T-helper 1 cell treated with Interleukin-12 subunit alpha and Interleukin-12 subunit beta and Interleukin-4 antibody, amounts not matched to agents 30 μg/mL and 1 μg/mL, for 36 hours (primary cell): ENCODE measurements around the gene ANKS1B.
"Not testable (repeated sequence)": the region's sequence is repeated elsewhere in the genome, so short reads cannot be mapped to it uniquely, and the experiment has no call there.

Experiments
- H3K27ac Mint-ChIP-seq: one replicate; pipeline ENCODE4 v1.8.0; 2021; ENCODE audit warnings: mild to moderate bottlenecking, mixed read lengths
- H3K27me3 Mint-ChIP-seq: one replicate; pipeline ENCODE4 v1.8.0; 2021; ENCODE audit warnings: low read depth, mixed read lengths
- H3K36me3 Mint-ChIP-seq: one replicate; pipeline ENCODE4 v1.8.0; 2021; ENCODE audit warnings: low read depth, mixed read lengths
- H3K4me1 Mint-ChIP-seq: one replicate; pipeline ENCODE4 v1.8.0; 2021; ENCODE audit warnings: low read depth, mixed read lengths
- H3K4me3 Mint-ChIP-seq: one replicate; pipeline ENCODE4 v1.8.0; 2021; ENCODE audit warnings: mild to moderate bottlenecking, moderate library complexity, mixed read lengths
- H3K9me3 Mint-ChIP-seq: one replicate; pipeline ENCODE4 v1.8.0; 2021; ENCODE audit warnings: mixed read lengths

ANKS1B gene

GRCh38 chr12:98769068-98769467 is 1215.7 kb downstream of the ANKS1B start:
- Mint-ChIP-seq H3K4me1 (peaks cover 2% of the 10 kb centered on the region), H3K27me3 (no peaks in the 10 kb centered on the region), H3K4me3 (no peak overlapping the region), H3K27ac (no peak overlapping the region), H3K9me3 (peaks cover 4% of the 10 kb centered on the region), H3K36me3 (no peaks in the 10 kb centered on the region)

GRCh38 chr12:98767248-98767647 is 1217.5 kb downstream of the ANKS1B start:
- H3K36me3 Mint-ChIP-seq = no peaks in the 10 kb centered on the region
- no peak overlapping the region for H3K27ac Mint-ChIP-seq
- peaks cover 3% of the 10 kb centered on the region for H3K9me3 Mint-ChIP-seq
- no peak overlapping the region for H3K4me3 Mint-ChIP-seq
- peaks cover under 1% of the 10 kb centered on the region for H3K4me1 Mint-ChIP-seq
- H3K27me3 Mint-ChIP-seq = peaks cover 4% of the 10 kb centered on the region

GRCh38 chr12:98763656-98764055 is 1221.1 kb downstream of the ANKS1B start:
- H3K27ac Mint-ChIP-seq = no peak overlapping the region

GRCh38 chr12:98758331-98758730 is 1226.4 kb downstream of the ANKS1B start:
- Mint-ChIP-seq H3K27me3 (peaks cover 12% of the 10 kb centered on the region), H3K4me1 (peaks cover 15% of the 10 kb centered on the region), H3K4me3 (no peak overlapping the region), H3K36me3 (no peaks in the 10 kb centered on the region), H3K9me3 (no peaks in the 10 kb centered on the region), H3K27ac (no peak overlapping the region)

More at GRCh38 chr12:98763656-98764055, 1221.1 kb downstream of the ANKS1B start:
- Mint-ChIP-seq H3K4me3 (no peak overlapping the region), H3K36me3 (no peaks in the 10 kb centered on the region), H3K27me3 (peaks cover 12% of the 10 kb centered on the region), H3K4me1 (no peaks in the 10 kb centered on the region), H3K9me3 (no peaks in the 10 kb centered on the region)

GRCh38 chr12:98757455-98757854 is 1227.3 kb downstream of the ANKS1B start:
- H3K4me3 Mint-ChIP-seq = no peak overlapping the region
- no peaks in the 10 kb centered on the region for H3K36me3 Mint-ChIP-seq
- H3K9me3 Mint-ChIP-seq = no peaks in the 10 kb centered on the region
- no peak overlapping the region for H3K27ac Mint-ChIP-seq
- peaks cover 17% of the 10 kb centered on the region for H3K4me1 Mint-ChIP-seq
- H3K27me3 Mint-ChIP-seq = peaks cover 8% of the 10 kb centered on the region

- not testable (repeated sequence) for H3K4me3 Mint-ChIP-seq, H3K9me3 Mint-ChIP-seq, H3K27ac Mint-ChIP-seq, H3K36me3 Mint-ChIP-seq, H3K27me3 Mint-ChIP-seq
- H3K4me1 Mint-ChIP-seq = peaks cover 17% of the 10 kb centered on the region
These were observed 1228.9 kb downstream of the ANKS1B start for GRCh38 chr12:98755855-98756254.

- Mint-ChIP-seq H3K9me3 (no peaks in the 10 kb centered on the region), H3K36me3 (no peaks in the 10 kb centered on the region), H3K4me1 (peaks cover 20% of the 10 kb centered on the region), H3K27ac (peak overlapping the region; percentile 77), H3K4me3 (no peak overlapping the region), H3K27me3 (no peaks in the 10 kb centered on the region)
These were observed 1230.6 kb downstream of the ANKS1B start for GRCh38 chr12:98754095-98754494.

- Mint-ChIP-seq H3K9me3 (no peaks in the 10 kb centered on the region), H3K4me3 (no peak overlapping the region)
These were observed 1232.0 kb downstream of the ANKS1B start for GRCh38 chr12:98752726-98753125.

GRCh38 chr12:98751580-98752115 is 1233.1 kb downstream of the ANKS1B start:
- no peaks in the 10 kb centered on the region for H3K36me3 Mint-ChIP-seq
- H3K4me3 Mint-ChIP-seq = no peak overlapping the region
- H3K27ac Mint-ChIP-seq = no peak overlapping the region
- H3K27me3 Mint-ChIP-seq = peaks cover 12% of the 10 kb centered on the region
- H3K4me1 Mint-ChIP-seq = peaks cover 18% of the 10 kb centered on the region
- no peaks in the 10 kb centered on the region for H3K9me3 Mint-ChIP-seq

More at GRCh38 chr12:98752726-98753125, 1232.0 kb downstream of the ANKS1B start:
- no peak overlapping the region for H3K27ac Mint-ChIP-seq
- H3K36me3 Mint-ChIP-seq = no peaks in the 10 kb centered on the region
- H3K4me1 Mint-ChIP-seq = peaks cover 20% of the 10 kb centered on the region
- peaks cover 2% of the 10 kb centered on the region for H3K27me3 Mint-ChIP-seq

GRCh38 chr12:98750511-98750910 is 1234.2 kb downstream of the ANKS1B start:
- H3K36me3 Mint-ChIP-seq = no peaks in the 10 kb centered on the region
- peaks cover 24% of the 10 kb centered on the region for H3K4me1 Mint-ChIP-seq
- H3K4me3 Mint-ChIP-seq = no peak overlapping the region
- H3K9me3 Mint-ChIP-seq = no peaks in the 10 kb centered on the region
- no peak overlapping the region for H3K27ac Mint-ChIP-seq
- peaks cover 21% of the 10 kb centered on the region for H3K27me3 Mint-ChIP-seq

- H3K36me3 Mint-ChIP-seq = no peaks in the 10 kb centered on the region
- H3K27me3 Mint-ChIP-seq = peaks cover 21% of the 10 kb centered on the region
- no peak overlapping the region for H3K4me3 Mint-ChIP-seq
- H3K4me1 Mint-ChIP-seq = peaks cover 11% of the 10 kb centered on the region
- no peak overlapping the region for H3K27ac Mint-ChIP-seq
- no peaks in the 10 kb centered on the region for H3K9me3 Mint-ChIP-seq
These were observed 1236.3 kb downstream of the ANKS1B start for GRCh38 chr12:98748463-98748862.

- H3K4me3 Mint-ChIP-seq = peak overlapping the region; percentile 84
- no peaks in the 10 kb centered on the region for H3K9me3 Mint-ChIP-seq
- peaks cover 21% of the 10 kb centered on the region for H3K27me3 Mint-ChIP-seq
- H3K27ac Mint-ChIP-seq = peak overlapping the region; percentile 31
- H3K36me3 Mint-ChIP-seq = no peaks in the 10 kb centered on the region
- peaks cover 23% of the 10 kb centered on the region for H3K4me1 Mint-ChIP-seq
These were observed 1239.0 kb downstream of the ANKS1B start for GRCh38 chr12:98745578-98746391.

- Mint-ChIP-seq H3K36me3 (no peaks in the 10 kb centered on the region), H3K27ac (no peak overlapping the region), H3K9me3 (no peaks in the 10 kb centered on the region), H3K4me3 (peak overlapping the region; percentile 32), H3K4me1 (peaks cover 25% of the 10 kb centered on the region), H3K27me3 (peaks cover 21% of the 10 kb centered on the region)
These were observed 1240.1 kb downstream of the ANKS1B start for GRCh38 chr12:98744680-98745079.

- H3K4me3 Mint-ChIP-seq = peak overlapping the region; percentile 38
These were observed 1241.3 kb downstream of the ANKS1B start for GRCh38 chr12:98743362-98743953.

More at GRCh38 chr12:98743362-98743953, 1241.3 kb downstream of the ANKS1B start:
- peaks cover 25% of the 10 kb centered on the region for H3K4me1 Mint-ChIP-seq
- peaks cover 21% of the 10 kb centered on the region for H3K27me3 Mint-ChIP-seq
- no peaks in the 10 kb centered on the region for H3K36me3 Mint-ChIP-seq
- H3K9me3 Mint-ChIP-seq = no peaks in the 10 kb centered on the region
- peak overlapping the region; percentile 32 for H3K27ac Mint-ChIP-seq
